ENCODE results near the gene HNF4A. TPM values are rescaled to one million over a fixed set of nuclear protein-coding genes. Genes with fewer than 3 reads are reported as not detected.
"Not testable (repeated sequence)": the region's sequence is repeated elsewhere in the genome, so short reads cannot be mapped to it uniquely, and the experiment has no call there.

The HNF4A gene
- total RNA-seq, 1 donor from 2014 or later, result not detected

- ATAC-seq (no peak), DNase-seq (ENCODE audit: missing footprints) (no peak)
- intact Hi-C loops (cut with DNase I), result no loop called here
Measured at GRCh38 chr20:44450903-44451450, 95.5 kb downstream of the HNF4A start.

- intact Hi-C loops (cut with DNase I), result no loop called here
- ATAC-seq, result no peak
Measured at GRCh38 chr20:44454306-44454963, 98.9 kb downstream of the HNF4A start.

GRCh38 chr20:44455126-44455525 is 99.6 kb downstream of the HNF4A start:
- ATAC-seq (no peak), DNase-seq (ENCODE audit: missing footprints) (no peak)
- intact Hi-C loops (cut with DNase I), result no loop called here

More at GRCh38 chr20:44454306-44454963, 98.9 kb downstream of the HNF4A start:
- no peak for DNase-seq (ENCODE audit: missing footprints)

- intact Hi-C loops (cut with DNase I), result no loop called here
- ATAC-seq (no peak), DNase-seq (ENCODE audit: missing footprints) (no peak)
Measured at GRCh38 chr20:44456611-44457010, 101.1 kb downstream of the HNF4A start.

GRCh38 chr20:44457016-44457415 is 101.5 kb downstream of the HNF4A start:
- intact Hi-C loops (cut with DNase I), result no loop called here
- ATAC-seq, result no peak
- DNase-seq (ENCODE audit: missing footprints), result no peak

- intact Hi-C loops (cut with DNase I), result loop anchor here (2.0 kb wide), 1 partner anchor 70 kb away; no protein-coding TSS in a partner anchor
- ATAC-seq (no peak), DNase-seq (ENCODE audit: missing footprints) (no peak)
Measured at GRCh38 chr20:44459271-44459670, 103.8 kb downstream of the HNF4A start.

GRCh38 chr20:44460795-44461141 is 105.3 kb downstream of the HNF4A start:
- intact Hi-C loops (cut with DNase I), result loop anchor here (10.0 kb wide), 1 partner anchor 146 kb away; the partner anchor contains the start of gene FITM2
- no peak for ATAC-seq

GRCh38 chr20:44461142-44461802 is 105.8 kb downstream of the HNF4A start:
- ATAC-seq (no peak), DNase-seq (ENCODE audit: missing footprints) (no peak)
- intact Hi-C loops (cut with DNase I), result loop anchor here (10.0 kb wide), 1 partner anchor 146 kb away; the partner anchor contains the start of gene FITM2

More at GRCh38 chr20:44460795-44461141, 105.3 kb downstream of the HNF4A start:
- DNase-seq (ENCODE audit: missing footprints), result no peak

GRCh38 chr20:44461803-44462174 is 106.3 kb downstream of the HNF4A start:
- ATAC-seq (no peak), DNase-seq (ENCODE audit: missing footprints) (no peak)
- intact Hi-C loops (cut with DNase I), result loop anchor here (10.0 kb wide), 1 partner anchor 147 kb away; the partner anchor contains the start of gene FITM2

- intact Hi-C loops (cut with DNase I), result loop anchor here (10.0 kb wide), 1 partner anchor 149 kb away; the partner anchor contains the start of gene FITM2
- DNase-seq (ENCODE audit: missing footprints) (no peak), ATAC-seq (no peak)
Measured at GRCh38 chr20:44463466-44463865, 108.0 kb downstream of the HNF4A start.

- no peak for DNase-seq (ENCODE audit: missing footprints)
- no peak for ATAC-seq
- intact Hi-C loops (cut with DNase I), result loop anchor here (2.0 to 10.0 kb wide), 2 partner anchors 150 to 250 kb away; partner anchors contain the start of gene FITM2
Measured at GRCh38 chr20:44464514-44464913, 109.0 kb downstream of the HNF4A start.

- DNase-seq (ENCODE audit: missing footprints) (no peak), ATAC-seq (no peak)
- intact Hi-C loops (cut with DNase I), result loop anchor here (2.0 to 10.0 kb wide), 2 partner anchors 150 to 250 kb away; partner anchors contain the start of gene FITM2
Measured at GRCh38 chr20:44465001-44465560, 109.6 kb downstream of the HNF4A start.

GRCh38 chr20:44467289-44467883 is 111.9 kb downstream of the HNF4A start:
- intact Hi-C loops (cut with DNase I), result loop anchor here (10.0 kb wide), 1 partner anchor 153 kb away; the partner anchor contains the start of gene FITM2
- DNase-seq (ENCODE audit: missing footprints) (no peak), ATAC-seq (peak; percentile 78)

GRCh38 chr20:44468044-44468782 is 112.7 kb downstream of the HNF4A start:
- no peak for DNase-seq (ENCODE audit: missing footprints)
- intact Hi-C loops (cut with DNase I), result loop anchor here (10.0 kb wide), 1 partner anchor 153 kb away; the partner anchor contains the start of gene FITM2
- no peak for ATAC-seq

- intact Hi-C loops (cut with DNase I), result loop anchor here (10.0 kb wide), 1 partner anchor 356 kb away; no protein-coding TSS in a partner anchor
- DNase-seq (ENCODE audit: missing footprints) (no peak), ATAC-seq (no peak)
Measured at GRCh38 chr20:44470327-44470726, 114.8 kb downstream of the HNF4A start.

GRCh38 chr20:44471481-44471882 is 116.0 kb downstream of the HNF4A start:
- ATAC-seq (no peak), DNase-seq (ENCODE audit: missing footprints) (no peak)
- intact Hi-C loops (cut with DNase I), result loop anchor here (10.0 kb wide), 1 partner anchor 357 kb away; no protein-coding TSS in a partner anchor

- ATAC-seq; DNase-seq (ENCODE audit: missing footprints): not testable (repeated sequence)
- intact Hi-C loops (cut with DNase I), result loop anchor here (10.0 kb wide), 1 partner anchor 357 kb away; no protein-coding TSS in a partner anchor
Measured at GRCh38 chr20:44472283-44472682, 116.8 kb downstream of the HNF4A start.

GRCh38 chr20:44475372-44475693 is 119.8 kb downstream of the HNF4A start:
- intact Hi-C loops (cut with DNase I), result loop anchor here (1.0 to 10.0 kb wide), 2 partner anchors 135 to 361 kb away; no protein-coding TSS in a partner anchor
- ATAC-seq, result no peak
- DNase-seq (ENCODE audit: missing footprints), result no peak

Measured in Right ventricle myocardium inferior (tissue), 1 donor.